ENCODE data around the gene PRDM16. TPM values are rescaled to one million over a fixed set of nuclear protein-coding genes. Genes with fewer than 3 reads are reported as not detected.

The PRDM16 gene
- total RNA-seq, 1 donor from 2014 or later: 0.43 TPM

- Histone ChIP-seq H3K36me3 (ENCODE audit: insufficient read depth, low read length) (no peaks in the 10 kb centered on the region), H2AFZ (ENCODE audit: low read depth, low read length) (no peak overlapping the region), H3K4me3 (ENCODE audit: insufficient read depth, low read depth, low read length) (no peak overlapping the region), H3K79me2 (ENCODE audit: insufficient read depth, low read length) (no peaks in the 10 kb centered on the region), H3K4me2 (ENCODE audit: low read length) (no peak overlapping the region), H3K27ac (ENCODE audit: low read depth, low read length) (no peak overlapping the region), H3K9me3 (ENCODE audit: insufficient read depth, low read depth, low read length) (no peaks in the 10 kb centered on the region), H3K4me1 (ENCODE audit: insufficient read depth, low read length) (peaks cover 7% of the 10 kb centered on the region), H4K20me1 (ENCODE audit: insufficient read depth, low read length) (no peaks in the 10 kb centered on the region), H3K9ac (ENCODE audit: low read length) (no peak overlapping the region), H3K27me3 (ENCODE audit: insufficient read depth, low read length) (peaks cover 15% of the 10 kb centered on the region)
- H3K4me1 Mint-ChIP-seq (ENCODE audit: low read depth, unreplicated experiment): peaks cover 3% of the 10 kb centered on the region
- H3K27me3 Mint-ChIP-seq (ENCODE audit: low read depth, unreplicated experiment): peaks cover 75% of the 10 kb centered on the region
- no peak overlapping the region for H3K27ac Mint-ChIP-seq (ENCODE audit: unreplicated experiment)
- H3K4me3 Mint-ChIP-seq (ENCODE audit: unreplicated experiment): no peak overlapping the region
- H3K9me3 Mint-ChIP-seq (ENCODE audit: unreplicated experiment): no peaks in the 10 kb centered on the region
- no peaks in the 10 kb centered on the region for H3K36me3 Mint-ChIP-seq (ENCODE audit: low read depth, unreplicated experiment)
- FAIRE-seq (no peak), DNase-seq (ENCODE audit: low read depth) (no peak)
- no peak for TF ChIP-seq EZH2 (IDR thresholded peaks at IDR 0.05; ENCODE audit: insufficient read depth, low read length)
- TF ChIP-seq CTCF (IDR thresholded peaks at IDR 0.05; ENCODE audit: insufficient read depth, low read depth, low read length): no peak
Measured at GRCh38 chr1:3389093-3389833, 320.3 kb downstream of the PRDM16 start.

GRCh38 chr1:3390291-3390690 is 321.3 kb downstream of the PRDM16 start:
- Mint-ChIP-seq H3K27ac (ENCODE audit: unreplicated experiment) (no peak overlapping the region), H3K27me3 (ENCODE audit: low read depth, unreplicated experiment) (peaks cover 72% of the 10 kb centered on the region), H3K4me1 (ENCODE audit: low read depth, unreplicated experiment) (peaks cover 3% of the 10 kb centered on the region), H3K4me3 (ENCODE audit: unreplicated experiment) (no peak overlapping the region), H3K36me3 (ENCODE audit: low read depth, unreplicated experiment) (no peaks in the 10 kb centered on the region), H3K9me3 (ENCODE audit: unreplicated experiment) (no peaks in the 10 kb centered on the region)
- Histone ChIP-seq H3K79me2 (ENCODE audit: insufficient read depth, low read length) (no peaks in the 10 kb centered on the region), H3K4me1 (ENCODE audit: insufficient read depth, low read length) (peaks cover 5% of the 10 kb centered on the region), H2AFZ (ENCODE audit: low read depth, low read length) (no peak overlapping the region), H3K27me3 (ENCODE audit: insufficient read depth, low read length) (peaks cover 15% of the 10 kb centered on the region), H3K4me2 (ENCODE audit: low read length) (no peak overlapping the region), H3K27ac (ENCODE audit: low read depth, low read length) (no peak overlapping the region), H3K36me3 (ENCODE audit: insufficient read depth, low read length) (no peaks in the 10 kb centered on the region), H3K4me3 (ENCODE audit: insufficient read depth, low read depth, low read length) (no peak overlapping the region), H4K20me1 (ENCODE audit: insufficient read depth, low read length) (peaks cover 4% of the 10 kb centered on the region), H3K9ac (ENCODE audit: low read length) (no peak overlapping the region), H3K9me3 (ENCODE audit: insufficient read depth, low read depth, low read length) (no peaks in the 10 kb centered on the region)
- FAIRE-seq (no peak), DNase-seq (ENCODE audit: low read depth) (no peak)
- no peak for TF ChIP-seq EZH2 (IDR thresholded peaks at IDR 0.05; ENCODE audit: insufficient read depth, low read length)
- no peak for TF ChIP-seq CTCF (IDR thresholded peaks at IDR 0.05; ENCODE audit: insufficient read depth, low read depth, low read length)

GRCh38 chr1:3391711-3392110 is 322.7 kb downstream of the PRDM16 start:
- Histone ChIP-seq H3K36me3 (ENCODE audit: insufficient read depth, low read length) (no peaks in the 10 kb centered on the region), H3K4me3 (ENCODE audit: insufficient read depth, low read depth, low read length) (no peak overlapping the region), H3K4me2 (ENCODE audit: low read length) (no peak overlapping the region), H3K4me1 (ENCODE audit: insufficient read depth, low read length) (peaks cover 4% of the 10 kb centered on the region), H3K79me2 (ENCODE audit: insufficient read depth, low read length) (no peaks in the 10 kb centered on the region), H3K27ac (ENCODE audit: low read depth, low read length) (no peak overlapping the region), H2AFZ (ENCODE audit: low read depth, low read length) (no peak overlapping the region), H3K9ac (ENCODE audit: low read length) (no peak overlapping the region), H3K27me3 (ENCODE audit: insufficient read depth, low read length) (peaks cover 15% of the 10 kb centered on the region), H3K9me3 (ENCODE audit: insufficient read depth, low read depth, low read length) (no peaks in the 10 kb centered on the region), H4K20me1 (ENCODE audit: insufficient read depth, low read length) (peaks cover 4% of the 10 kb centered on the region)
- H3K4me1 Mint-ChIP-seq (ENCODE audit: low read depth, unreplicated experiment): peaks cover 3% of the 10 kb centered on the region
- TF ChIP-seq CTCF (IDR thresholded peaks at IDR 0.05; ENCODE audit: insufficient read depth, low read depth, low read length) (no peak), EZH2 (IDR thresholded peaks at IDR 0.05; ENCODE audit: insufficient read depth, low read length) (no peak)
- no peaks in the 10 kb centered on the region for H3K36me3 Mint-ChIP-seq (ENCODE audit: low read depth, unreplicated experiment)
- peaks cover 71% of the 10 kb centered on the region for H3K27me3 Mint-ChIP-seq (ENCODE audit: low read depth, unreplicated experiment)
- no peak overlapping the region for H3K27ac Mint-ChIP-seq (ENCODE audit: unreplicated experiment)
- DNase-seq (ENCODE audit: low read depth) (no peak), FAIRE-seq (no peak)
- H3K4me3 Mint-ChIP-seq (ENCODE audit: unreplicated experiment): no peak overlapping the region
- no peaks in the 10 kb centered on the region for H3K9me3 Mint-ChIP-seq (ENCODE audit: unreplicated experiment)

All from astrocyte (in vitro differentiated cells and primary cell).